ENCODE measurements around the gene HOXD12.

- TF ChIP-seq, protein P1, sequence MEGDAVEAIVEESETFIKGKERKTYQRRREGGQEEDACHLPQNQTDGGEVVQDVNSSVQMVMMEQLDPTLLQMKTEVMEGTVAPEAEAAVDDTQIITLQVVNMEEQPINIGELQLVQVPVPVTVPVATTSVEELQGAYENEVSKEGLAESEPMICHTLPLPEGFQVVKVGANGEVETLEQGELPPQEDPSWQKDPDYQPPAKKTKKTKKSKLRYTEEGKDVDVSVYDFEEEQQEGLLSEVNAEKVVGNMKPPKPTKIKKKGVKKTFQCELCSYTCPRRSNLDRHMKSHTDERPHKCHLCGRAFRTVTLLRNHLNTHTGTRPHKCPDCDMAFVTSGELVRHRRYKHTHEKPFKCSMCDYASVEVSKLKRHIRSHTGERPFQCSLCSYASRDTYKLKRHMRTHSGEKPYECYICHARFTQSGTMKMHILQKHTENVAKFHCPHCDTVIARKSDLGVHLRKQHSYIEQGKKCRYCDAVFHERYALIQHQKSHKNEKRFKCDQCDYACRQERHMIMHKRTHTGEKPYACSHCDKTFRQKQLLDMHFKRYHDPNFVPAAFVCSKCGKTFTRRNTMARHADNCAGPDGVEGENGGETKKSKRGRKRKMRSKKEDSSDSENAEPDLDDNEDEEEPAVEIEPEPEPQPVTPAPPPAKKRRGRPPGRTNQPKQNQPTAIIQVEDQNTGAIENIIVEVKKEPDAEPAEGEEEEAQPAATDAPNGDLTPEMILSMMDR (IDR thresholded peaks at IDR 0.05), result no peak
- TF ChIP-seq EP300 (IDR thresholded peaks at IDR 0.05) (no peak), POLR2A (IDR thresholded peaks at IDR 0.05) (no peak), POLR2AphosphoS5 (IDR thresholded peaks at IDR 0.05) (no peak)
These were observed 14.7 kb downstream of the HOXD12 start for GRCh38 chr2:176114120-176114929.

Data from gastroesophageal sphincter (tissue), 3 donors.